ENCODE results near the gene SCGN.

Gene SCGN

GRCh38 chr6:25641377-25641776 lies 10.6 kb upstream of the SCGN start:
- no peak for DNase-seq

GRCh38 chr6:25641940-25642666 lies 9.9 kb upstream of the SCGN start:
- DNase-seq = no peak

GRCh38 chr6:25642667-25643328 lies 9.2 kb upstream of the SCGN start:
- DNase-seq = no peak

GRCh38 chr6:25645916-25646315 lies 6.1 kb upstream of the SCGN start:
- DNase-seq = no peak

GRCh38 chr6:25649611-25650010 lies 2.4 kb upstream of the SCGN start:
- DNase-seq = no peak

GRCh38 chr6:25655723-25656122 lies 3.7 kb downstream of the SCGN start:
- no peak for DNase-seq

- no peak for DNase-seq
Measured at GRCh38 chr6:25659633-25660368, 7.8 kb downstream of the SCGN start.

- no peak for DNase-seq
Measured at GRCh38 chr6:25660512-25660911, 8.5 kb downstream of the SCGN start.

- DNase-seq = no peak
Measured at GRCh38 chr6:25661129-25661779, 9.2 kb downstream of the SCGN start.

- no peak for DNase-seq
Measured at GRCh38 chr6:25665455-25665854, 13.4 kb downstream of the SCGN start.

- no peak for DNase-seq
Measured at GRCh38 chr6:25669413-25669812, 17.4 kb downstream of the SCGN start.

GRCh38 chr6:25670208-25670607 lies 18.2 kb downstream of the SCGN start:
- no peak for DNase-seq

GRCh38 chr6:25670793-25671513 lies 18.9 kb downstream of the SCGN start:
- DNase-seq = no peak

- DNase-seq = no peak
Measured at GRCh38 chr6:25671652-25672051, 19.6 kb downstream of the SCGN start.

- no peak for DNase-seq
Measured at GRCh38 chr6:25675167-25675566, 23.2 kb downstream of the SCGN start.

- DNase-seq = no peak
Measured at GRCh38 chr6:25676775-25677174, 24.8 kb downstream of the SCGN start.

GRCh38 chr6:25681848-25682247 lies 29.8 kb downstream of the SCGN start:
- DNase-seq = no peak

GRCh38 chr6:25682324-25682723 lies 30.3 kb downstream of the SCGN start:
- no peak for DNase-seq

GRCh38 chr6:25684565-25684964 lies 32.5 kb downstream of the SCGN start:
- no peak for DNase-seq

- DNase-seq = no peak
Measured at GRCh38 chr6:25685251-25685650, 33.2 kb downstream of the SCGN start.

- no peak for DNase-seq
Measured at GRCh38 chr6:25685896-25686295, 33.9 kb downstream of the SCGN start.

- no peak for DNase-seq
Measured at GRCh38 chr6:25686856-25687255, 34.8 kb downstream of the SCGN start.

GRCh38 chr6:25689966-25690365 lies 38.0 kb downstream of the SCGN start:
- DNase-seq = no peak

Data from 8988T (cell line).